GM23338 (cell line): Measurements from ENCODE around the gene RPL7A.

ENCODE experiments used
- CREB1 ChIP-seq: fragments of 250-450 bp; sonication (Bioruptor Pico); IDR thresholded peaks from 2 replicates; pipeline ENCODE4 v1.5.0; 2020; ENCODE audit warnings: low read depth, mild to moderate bottlenecking, moderate library complexity
- EZH2 ChIP-seq: fragments of 200-600 bp; sonication (generic); IDR thresholded peaks from one replicate; pipeline ENCODE4 v1.8.0; 2017; ENCODE audit warnings: antibody characterized with exemption, mild to moderate bottlenecking, low read depth; ENCODE audit not compliant: unreplicated experiment
- POLR2AphosphoS5 ChIP-seq: IDR thresholded peaks from 2 replicates; pipeline ENCODE4 v1.6.1; 2016; ENCODE audit warnings: antibody characterized with exemption, low read depth
- TF ChIP-seq, protein P1 (sequence below), 2 experiments: fragments of 200-600 bp in 1 of 2; sonication (generic) in 1 of 2; conservative IDR thresholded peaks; 2 replicates each; pipeline versions ENCODE4 v1.5.1 to v1.6.1; 2016 to 2017; ENCODE audit warnings: antibody characterized with exemption in 2 of 2, low read depth in 2 of 2, mild to moderate bottlenecking in 2 of 2, moderate library complexity in 1 of 2
- TF ChIP-seq, protein P2 (sequence below): IDR thresholded peaks from one replicate; pipeline ENCODE4 v1.6.1; 2018; ENCODE audit warnings: antibody characterized with exemption; ENCODE audit not compliant: unreplicated experiment
- TF ChIP-seq, protein P3 (sequence below): fragments of 250-450 bp; sonication (Bioruptor Pico); IDR thresholded peaks from 2 replicates; pipeline ENCODE4 v1.5.0; 2020; ENCODE audit warnings: mild to moderate bottlenecking, moderate library complexity

DNA sequence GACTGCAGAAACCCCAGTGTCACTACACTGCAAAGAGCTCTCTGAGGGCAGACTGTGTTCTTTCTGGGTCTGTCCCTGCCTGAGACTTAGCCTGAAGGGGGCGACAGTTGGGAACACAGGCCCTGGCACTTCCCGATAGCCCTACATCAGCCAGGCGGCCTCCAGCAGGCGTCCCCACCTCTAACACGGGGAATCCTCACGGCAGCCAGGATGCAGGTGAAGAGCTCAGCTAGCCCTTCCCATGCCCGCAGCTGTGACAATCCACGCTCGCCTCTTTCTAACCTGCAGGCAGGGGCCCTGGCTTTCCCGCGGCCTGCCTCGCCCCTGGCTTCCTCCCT is 6.0 kb upstream of the RPL7A start:
- TF ChIP-seq CREB1 (CRISPR knock-in tag) (no peak), POLR2AphosphoS5 (no peak), EZH2 (no peak)
- TF ChIP-seq, protein P1, sequence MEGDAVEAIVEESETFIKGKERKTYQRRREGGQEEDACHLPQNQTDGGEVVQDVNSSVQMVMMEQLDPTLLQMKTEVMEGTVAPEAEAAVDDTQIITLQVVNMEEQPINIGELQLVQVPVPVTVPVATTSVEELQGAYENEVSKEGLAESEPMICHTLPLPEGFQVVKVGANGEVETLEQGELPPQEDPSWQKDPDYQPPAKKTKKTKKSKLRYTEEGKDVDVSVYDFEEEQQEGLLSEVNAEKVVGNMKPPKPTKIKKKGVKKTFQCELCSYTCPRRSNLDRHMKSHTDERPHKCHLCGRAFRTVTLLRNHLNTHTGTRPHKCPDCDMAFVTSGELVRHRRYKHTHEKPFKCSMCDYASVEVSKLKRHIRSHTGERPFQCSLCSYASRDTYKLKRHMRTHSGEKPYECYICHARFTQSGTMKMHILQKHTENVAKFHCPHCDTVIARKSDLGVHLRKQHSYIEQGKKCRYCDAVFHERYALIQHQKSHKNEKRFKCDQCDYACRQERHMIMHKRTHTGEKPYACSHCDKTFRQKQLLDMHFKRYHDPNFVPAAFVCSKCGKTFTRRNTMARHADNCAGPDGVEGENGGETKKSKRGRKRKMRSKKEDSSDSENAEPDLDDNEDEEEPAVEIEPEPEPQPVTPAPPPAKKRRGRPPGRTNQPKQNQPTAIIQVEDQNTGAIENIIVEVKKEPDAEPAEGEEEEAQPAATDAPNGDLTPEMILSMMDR (conservative IDR thresholded peaks at IDR 0.05; ENCODE audit: low read depth in 2 of 2), result peak; percentile 48 to 69; a peak in 3 of 4 replicates
- TF ChIP-seq, protein P2, sequence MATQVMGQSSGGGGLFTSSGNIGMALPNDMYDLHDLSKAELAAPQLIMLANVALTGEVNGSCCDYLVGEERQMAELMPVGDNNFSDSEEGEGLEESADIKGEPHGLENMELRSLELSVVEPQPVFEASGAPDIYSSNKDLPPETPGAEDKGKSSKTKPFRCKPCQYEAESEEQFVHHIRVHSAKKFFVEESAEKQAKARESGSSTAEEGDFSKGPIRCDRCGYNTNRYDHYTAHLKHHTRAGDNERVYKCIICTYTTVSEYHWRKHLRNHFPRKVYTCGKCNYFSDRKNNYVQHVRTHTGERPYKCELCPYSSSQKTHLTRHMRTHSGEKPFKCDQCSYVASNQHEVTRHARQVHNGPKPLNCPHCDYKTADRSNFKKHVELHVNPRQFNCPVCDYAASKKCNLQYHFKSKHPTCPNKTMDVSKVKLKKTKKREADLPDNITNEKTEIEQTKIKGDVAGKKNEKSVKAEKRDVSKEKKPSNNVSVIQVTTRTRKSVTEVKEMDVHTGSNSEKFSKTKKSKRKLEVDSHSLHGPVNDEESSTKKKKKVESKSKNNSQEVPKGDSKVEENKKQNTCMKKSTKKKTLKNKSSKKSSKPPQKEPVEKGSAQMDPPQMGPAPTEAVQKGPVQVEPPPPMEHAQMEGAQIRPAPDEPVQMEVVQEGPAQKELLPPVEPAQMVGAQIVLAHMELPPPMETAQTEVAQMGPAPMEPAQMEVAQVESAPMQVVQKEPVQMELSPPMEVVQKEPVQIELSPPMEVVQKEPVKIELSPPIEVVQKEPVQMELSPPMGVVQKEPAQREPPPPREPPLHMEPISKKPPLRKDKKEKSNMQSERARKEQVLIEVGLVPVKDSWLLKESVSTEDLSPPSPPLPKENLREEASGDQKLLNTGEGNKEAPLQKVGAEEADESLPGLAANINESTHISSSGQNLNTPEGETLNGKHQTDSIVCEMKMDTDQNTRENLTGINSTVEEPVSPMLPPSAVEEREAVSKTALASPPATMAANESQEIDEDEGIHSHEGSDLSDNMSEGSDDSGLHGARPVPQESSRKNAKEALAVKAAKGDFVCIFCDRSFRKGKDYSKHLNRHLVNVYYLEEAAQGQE, result no peak
- TF ChIP-seq, protein P3, sequence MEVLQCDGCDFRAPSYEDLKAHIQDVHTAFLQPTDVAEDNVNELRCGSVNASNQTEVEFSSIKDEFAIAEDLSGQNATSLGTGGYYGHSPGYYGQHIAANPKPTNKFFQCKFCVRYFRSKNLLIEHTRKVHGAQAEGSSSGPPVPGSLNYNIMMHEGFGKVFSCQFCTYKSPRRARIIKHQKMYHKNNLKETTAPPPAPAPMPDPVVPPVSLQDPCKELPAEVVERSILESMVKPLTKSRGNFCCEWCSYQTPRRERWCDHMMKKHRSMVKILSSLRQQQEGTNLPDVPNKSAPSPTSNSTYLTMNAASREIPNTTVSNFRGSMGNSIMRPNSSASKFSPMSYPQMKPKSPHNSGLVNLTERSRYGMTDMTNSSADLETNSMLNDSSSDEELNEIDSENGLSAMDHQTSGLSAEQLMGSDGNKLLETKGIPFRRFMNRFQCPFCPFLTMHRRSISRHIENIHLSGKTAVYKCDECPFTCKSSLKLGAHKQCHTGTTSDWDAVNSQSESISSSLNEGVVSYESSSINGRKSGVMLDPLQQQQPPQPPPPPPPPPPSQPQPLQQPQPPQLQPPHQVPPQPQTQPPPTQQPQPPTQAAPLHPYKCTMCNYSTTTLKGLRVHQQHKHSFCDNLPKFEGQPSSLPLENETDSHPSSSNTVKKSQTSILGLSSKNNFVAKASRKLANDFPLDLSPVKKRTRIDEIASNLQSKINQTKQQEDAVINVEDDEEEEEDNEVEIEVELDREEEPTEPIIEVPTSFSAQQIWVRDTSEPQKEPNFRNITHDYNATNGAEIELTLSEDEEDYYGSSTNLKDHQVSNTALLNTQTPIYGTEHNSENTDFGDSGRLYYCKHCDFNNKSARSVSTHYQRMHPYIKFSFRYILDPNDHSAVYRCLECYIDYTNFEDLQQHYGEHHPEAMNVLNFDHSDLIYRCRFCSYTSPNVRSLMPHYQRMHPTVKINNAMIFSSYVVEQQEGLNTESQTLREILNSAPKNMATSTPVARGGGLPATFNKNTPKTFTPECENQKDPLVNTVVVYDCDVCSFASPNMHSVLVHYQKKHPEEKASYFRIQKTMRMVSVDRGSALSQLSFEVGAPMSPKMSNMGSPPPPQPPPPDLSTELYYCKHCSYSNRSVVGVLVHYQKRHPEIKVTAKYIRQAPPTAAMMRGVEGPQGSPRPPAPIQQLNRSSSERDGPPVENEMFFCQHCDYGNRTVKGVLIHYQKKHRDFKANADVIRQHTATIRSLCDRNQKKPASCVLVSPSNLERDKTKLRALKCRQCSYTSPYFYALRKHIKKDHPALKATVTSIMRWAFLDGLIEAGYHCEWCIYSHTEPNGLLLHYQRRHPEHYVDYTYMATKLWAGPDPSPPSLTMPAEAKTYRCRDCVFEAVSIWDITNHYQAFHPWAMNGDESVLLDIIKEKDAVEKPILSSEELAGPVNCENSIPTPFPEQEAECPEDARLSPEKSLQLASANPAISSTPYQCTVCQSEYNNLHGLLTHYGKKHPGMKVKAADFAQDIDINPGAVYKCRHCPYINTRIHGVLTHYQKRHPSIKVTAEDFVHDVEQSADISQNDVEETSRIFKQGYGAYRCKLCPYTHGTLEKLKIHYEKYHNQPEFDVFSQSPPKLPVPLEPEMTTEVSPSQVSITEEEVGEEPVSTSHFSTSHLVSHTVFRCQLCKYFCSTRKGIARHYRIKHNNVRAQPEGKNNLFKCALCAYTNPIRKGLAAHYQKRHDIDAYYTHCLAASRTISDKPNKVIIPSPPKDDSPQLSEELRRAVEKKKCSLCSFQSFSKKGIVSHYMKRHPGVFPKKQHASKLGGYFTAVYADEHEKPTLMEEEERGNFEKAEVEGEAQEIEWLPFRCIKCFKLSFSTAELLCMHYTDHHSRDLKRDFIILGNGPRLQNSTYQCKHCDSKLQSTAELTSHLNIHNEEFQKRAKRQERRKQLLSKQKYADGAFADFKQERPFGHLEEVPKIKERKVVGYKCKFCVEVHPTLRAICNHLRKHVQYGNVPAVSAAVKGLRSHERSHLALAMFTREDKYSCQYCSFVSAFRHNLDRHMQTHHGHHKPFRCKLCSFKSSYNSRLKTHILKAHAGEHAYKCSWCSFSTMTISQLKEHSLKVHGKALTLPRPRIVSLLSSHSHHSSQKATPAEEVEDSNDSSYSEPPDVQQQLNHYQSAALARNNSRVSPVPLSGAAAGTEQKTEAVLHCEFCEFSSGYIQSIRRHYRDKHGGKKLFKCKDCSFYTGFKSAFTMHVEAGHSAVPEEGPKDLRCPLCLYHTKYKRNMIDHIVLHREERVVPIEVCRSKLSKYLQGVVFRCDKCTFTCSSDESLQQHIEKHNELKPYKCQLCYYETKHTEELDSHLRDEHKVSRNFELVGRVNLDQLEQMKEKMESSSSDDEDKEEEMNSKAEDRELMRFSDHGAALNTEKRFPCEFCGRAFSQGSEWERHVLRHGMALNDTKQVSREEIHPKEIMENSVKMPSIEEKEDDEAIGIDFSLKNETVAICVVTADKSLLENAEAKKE (CRISPR knock-in tag), result no peak
